Thyroid gland (tissue), 4 donors: ENCODE measurements around the gene ATAD3A. TPM values are rescaled to one million over a fixed set of nuclear protein-coding genes. Genes with fewer than 3 reads are reported as not detected.
"Not testable (repeated sequence)": the region's sequence is repeated elsewhere in the genome, so short reads cannot be mapped to it uniquely, and the experiment has no call there.

Experiments
- DNase-seq, 2 donors: peaks; one replicate each; pipeline ENCODE4 v3.0.0-alpha.2; 2019
- H3K27ac ChIP-seq, 3 donors: fragments of 200-600 bp; sonication (generic); 1 replicate in 2 of 3; 2 replicates in 1 of 3; pipeline ENCODE4 v1.5.1; 2016 to 2019; ENCODE audit warnings: mild to moderate bottlenecking in 1 of 3, moderate library complexity in 1 of 3
- H3K27me3 ChIP-seq: fragments of 200-600 bp; sonication (generic); one replicate; pipeline ENCODE4 v1.5.1; 2019
- H3K36me3 ChIP-seq, 2 donors: fragments of 200-600 bp; sonication (generic); one replicate each; pipeline ENCODE4 v1.5.1; 2016 to 2019
- H3K4me1 ChIP-seq, 2 donors: fragments of 200-600 bp; sonication (generic); one replicate each; pipeline ENCODE4 v1.5.1; 2017 to 2019
- H3K4me3 ChIP-seq, 3 donors: fragments of 200-600 bp; sonication (generic); replicated peaks in 1 of 3; 1 replicate in 2 of 3; 2 replicates in 1 of 3; pipeline ENCODE4 v1.5.1; 2016; ENCODE audit warnings: mild to moderate bottlenecking in 1 of 3
- H3K9me3 ChIP-seq: fragments of 200-600 bp; sonication (generic); one replicate; pipeline ENCODE4 v1.5.1; 2017
- POLR2A ChIP-seq, 2 donors: fragments of 450-650 bp; IDR thresholded peaks; one replicate each; pipeline ENCODE4 v1.6.1; 2017; ENCODE audit warnings: antibody characterized with exemption in 2 of 2, mild to moderate bottlenecking in 2 of 2, moderate library complexity in 1 of 2
- WGBS, 2 donors: methylation state at CpG; one replicate each; pipeline ENCODE4 v1.1.5; 2017; 5-methylcytosine and 5-hydroxymethylcytosine counted together
- intact Hi-C: fragments of 100-400 bp; cut with DNase I; formaldehyde crosslinking; loops from one replicate; pipeline ENCODE4 v1.15.1; 2023
- total RNA-seq, 4 donors: library from RNA; depleted of rRNA; stranded (reverse); fragments of >200 nt; gene quantifications; one replicate each; pipeline ENCODE4 v1.2.3, GENCODE V29; 2016
- TF ChIP-seq, protein P1 (sequence below), 6 experiments: fragments of 200-600 bp in 3 of 6; fragments of 450-650 bp in 3 of 6; sonication (generic) in 3 of 6; IDR thresholded peaks; one replicate each; pipeline ENCODE4 v1.5.1; 2016 to 2019; ENCODE audit warnings: antibody characterized with exemption in 6 of 6, mild to moderate bottlenecking in 2 of 6, inconsistent platforms in 1 of 6, moderate library complexity in 1 of 6

ATAD3A gene
- total RNA-seq, 4 donors from 2014 or later: 21.6 to 34.2 (median 28.5) TPM

DNA sequence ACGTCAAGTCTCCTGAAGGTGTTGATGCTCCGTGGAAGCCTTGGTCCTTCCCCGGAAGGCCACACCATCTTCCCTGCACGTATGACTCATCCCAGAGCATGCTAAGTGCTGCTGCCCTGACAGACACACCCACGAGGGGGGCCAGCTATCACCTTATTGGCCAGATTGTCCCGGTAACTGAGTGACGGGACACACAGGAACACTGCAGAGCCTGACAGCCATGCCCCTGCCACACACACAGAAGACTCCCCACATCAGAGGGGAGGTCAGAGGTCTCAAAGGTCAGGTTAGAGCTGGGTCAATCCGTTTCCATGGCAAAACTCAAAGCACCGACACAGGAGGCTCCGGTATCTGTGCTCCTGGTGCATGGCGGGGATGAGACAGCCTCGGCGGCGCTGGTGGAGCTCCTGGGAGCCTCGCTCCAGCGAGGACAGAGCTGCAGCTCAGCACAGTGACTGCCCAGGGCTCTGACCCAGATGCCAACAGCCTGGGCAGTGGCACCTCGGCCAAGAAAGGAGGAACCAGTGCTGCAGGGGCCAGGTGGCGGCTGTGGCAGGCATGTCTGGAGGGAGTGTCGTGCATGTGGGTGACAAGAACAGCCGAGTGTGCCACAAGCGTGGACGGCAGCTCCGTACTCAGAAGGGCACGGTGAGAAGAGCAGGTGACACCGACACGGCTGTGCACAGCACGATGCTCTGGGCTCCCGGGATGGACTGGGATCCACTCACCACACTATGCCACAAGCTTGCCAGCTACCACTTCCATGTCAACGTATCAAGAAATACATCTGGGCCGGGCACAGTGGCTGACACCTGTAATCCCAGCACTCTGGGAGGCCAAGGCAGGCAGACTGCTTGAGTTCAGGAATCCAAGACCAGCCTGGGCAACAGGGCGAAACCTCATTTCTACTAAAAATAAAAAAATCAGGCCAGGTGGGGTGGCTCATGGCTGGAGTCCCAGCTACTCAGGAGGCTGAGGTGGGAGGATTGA, 43.3 kb downstream of the ATAD3A start:
- intact Hi-C loops: no loop called here
- Histone ChIP-seq H3K4me3 (no peak overlapping the region), H3K9me3 (no peaks in the 10 kb centered on the region), H3K4me1 (peaks cover 38 to 53% of the 10 kb centered on the region in 2 donors), H3K27me3 (no peaks in the 10 kb centered on the region), H3K27ac (peak overlapping the region; percentile 78 to 86 (median 83)), H3K36me3 (no peaks in the 10 kb centered on the region)
- TF ChIP-seq POLR2A (IDR thresholded peaks at IDR 0.05): no peak
- 56 to 65% methylated on average over 21 to 27 of the region's 31 CpGs for WGBS, 2 donors
- DNase-seq: peak; percentile 57 to 77

- Histone ChIP-seq H3K27me3 (no peaks in the 10 kb centered on the region), H3K4me3 (no peak overlapping the region), H3K36me3 (peaks cover 3 to 8% of the 10 kb centered on the region in 2 donors), H3K9me3 (no peaks in the 10 kb centered on the region), H3K27ac (peak overlapping the region; percentile 83 to 92 (median 86)), H3K4me1 (peaks cover 38 to 47% of the 10 kb centered on the region in 2 donors)
- intact Hi-C loops: no loop called here
- TF ChIP-seq POLR2A (IDR thresholded peaks at IDR 0.05): no peak
- TF ChIP-seq, protein P1, sequence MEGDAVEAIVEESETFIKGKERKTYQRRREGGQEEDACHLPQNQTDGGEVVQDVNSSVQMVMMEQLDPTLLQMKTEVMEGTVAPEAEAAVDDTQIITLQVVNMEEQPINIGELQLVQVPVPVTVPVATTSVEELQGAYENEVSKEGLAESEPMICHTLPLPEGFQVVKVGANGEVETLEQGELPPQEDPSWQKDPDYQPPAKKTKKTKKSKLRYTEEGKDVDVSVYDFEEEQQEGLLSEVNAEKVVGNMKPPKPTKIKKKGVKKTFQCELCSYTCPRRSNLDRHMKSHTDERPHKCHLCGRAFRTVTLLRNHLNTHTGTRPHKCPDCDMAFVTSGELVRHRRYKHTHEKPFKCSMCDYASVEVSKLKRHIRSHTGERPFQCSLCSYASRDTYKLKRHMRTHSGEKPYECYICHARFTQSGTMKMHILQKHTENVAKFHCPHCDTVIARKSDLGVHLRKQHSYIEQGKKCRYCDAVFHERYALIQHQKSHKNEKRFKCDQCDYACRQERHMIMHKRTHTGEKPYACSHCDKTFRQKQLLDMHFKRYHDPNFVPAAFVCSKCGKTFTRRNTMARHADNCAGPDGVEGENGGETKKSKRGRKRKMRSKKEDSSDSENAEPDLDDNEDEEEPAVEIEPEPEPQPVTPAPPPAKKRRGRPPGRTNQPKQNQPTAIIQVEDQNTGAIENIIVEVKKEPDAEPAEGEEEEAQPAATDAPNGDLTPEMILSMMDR (IDR thresholded peaks at IDR 0.05): no peak
- WGBS, 2 donors: 31 to 63% methylated on average over 6 of the region's 6 CpGs
- DNase-seq: peak; percentile 95 to 96
These were observed 44.5 kb downstream of the ATAD3A start for GRCh38 chr1:1556505-1556904.

- H3K9me3 ChIP-seq, H3K4me3 ChIP-seq, H3K27me3 ChIP-seq, intact Hi-C loops: not testable (repeated sequence)
- H3K36me3 ChIP-seq: peaks cover 7 to 12% of the 10 kb centered on the region in 2 donors
- WGBS, 2 donors: 36 to 46% methylated on average over 11 of the region's 11 CpGs
- peaks cover 38 to 47% of the 10 kb centered on the region in 2 donors for H3K4me1 ChIP-seq
- peak; percentile 62 to 80 for DNase-seq
- H3K27ac ChIP-seq: peak overlapping the region; percentile 83 to 92 (median 86)
These were observed 45.0 kb downstream of the ATAD3A start for GRCh38 chr1:1556961-1557360.

- H3K4me3 ChIP-seq, DNase-seq, H3K9me3 ChIP-seq, intact Hi-C loops, H3K27me3 ChIP-seq: not testable (repeated sequence)
- H3K4me1 ChIP-seq: peaks cover 38 to 47% of the 10 kb centered on the region in 2 donors
- 76 to 79% methylated on average over 7 of the region's 7 CpGs for WGBS, 2 donors
- peak overlapping the region; percentile 83 to 92 (median 86) for H3K27ac ChIP-seq
- peaks cover 14 to 17% of the 10 kb centered on the region in 2 donors for H3K36me3 ChIP-seq
These were observed 45.7 kb downstream of the ATAD3A start for GRCh38 chr1:1557688-1558087.

- Histone ChIP-seq H3K9me3 (no peaks in the 10 kb centered on the region), H3K36me3 (peaks cover 21 to 25% of the 10 kb centered on the region in 2 donors), H3K4me3 (no peak overlapping the region), H3K4me1 (peaks cover 38 to 47% of the 10 kb centered on the region in 2 donors), H3K27ac (peak overlapping the region in 2 of 3 donors; percentile 83 to 86), H3K27me3 (no peaks in the 10 kb centered on the region)
- TF ChIP-seq, protein P1 (IDR thresholded peaks at IDR 0.05): no peak
- no peak for TF ChIP-seq POLR2A (IDR thresholded peaks at IDR 0.05)
- WGBS, 2 donors: 60 to 69% methylated on average over 4 of the region's 4 CpGs
- intact Hi-C loops: no loop called here
- DNase-seq: no peak
These were observed 46.6 kb downstream of the ATAD3A start for GRCh38 chr1:1558591-1558990.

- Histone ChIP-seq H3K27ac (no peak overlapping the region), H3K27me3 (no peaks in the 10 kb centered on the region), H3K4me3 (no peak overlapping the region), H3K4me1 (peaks cover 38 to 47% of the 10 kb centered on the region in 2 donors), H3K36me3 (peaks cover 26 to 30% of the 10 kb centered on the region in 2 donors), H3K9me3 (no peaks in the 10 kb centered on the region)
- intact Hi-C loops: no loop called here
- DNase-seq: no peak
- WGBS, 2 donors: 79 to 86% methylated on average over 17 of the region's 17 CpGs
- no peak for TF ChIP-seq POLR2A (IDR thresholded peaks at IDR 0.05)
These were observed 47.1 kb downstream of the ATAD3A start for GRCh38 chr1:1559066-1559465.

DNA sequence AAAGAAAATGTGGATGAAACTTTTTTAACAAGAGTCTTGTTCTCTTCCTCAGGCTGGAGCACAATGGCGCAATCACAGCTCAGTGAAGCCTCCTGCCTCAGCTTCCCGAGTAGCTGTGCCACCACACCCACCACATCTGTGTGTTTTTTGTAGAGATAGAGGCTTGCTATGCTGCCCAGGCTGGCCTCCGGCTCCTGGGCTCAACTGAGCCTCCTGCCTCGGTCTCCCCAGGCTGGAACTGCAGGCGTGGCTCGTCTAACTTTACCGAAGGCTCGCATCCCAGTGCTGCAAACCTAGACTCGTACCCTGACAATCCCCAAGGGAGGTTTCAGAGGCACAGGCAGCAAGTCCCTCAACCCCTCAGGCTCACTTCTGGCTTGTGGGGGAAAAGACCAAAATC, 48.2 kb downstream of the ATAD3A start:
- Histone ChIP-seq H3K36me3 (peaks cover 34 to 37% of the 10 kb centered on the region in 2 donors), H3K4me3 (no peak overlapping the region), H3K27ac (no peak overlapping the region), H3K27me3 (no peaks in the 10 kb centered on the region), H3K4me1 (peaks cover 32 to 37% of the 10 kb centered on the region in 2 donors), H3K9me3 (no peaks in the 10 kb centered on the region)
- intact Hi-C loops: no loop called here
- no peak for DNase-seq
- TF ChIP-seq, protein P1 (IDR thresholded peaks at IDR 0.05): no peak
- TF ChIP-seq POLR2A (IDR thresholded peaks at IDR 0.05): no peak
- 94 to 100% methylated on average over 9 of the region's 9 CpGs for WGBS, 2 donors
